Activated naive CD8-positive, alpha-beta T cell (primary cell): ENCODE data around the gene FAM78A.
A peak's percentile ranks its signal among the peaks of the same experiment; 100 is the strongest.

ENCODE experiments used
- H3K27ac Mint-ChIP-seq: one replicate; pipeline ENCODE4 v1.8.0; 2021; ENCODE audit warnings: mixed read lengths
- H3K27me3 Mint-ChIP-seq: one replicate; pipeline ENCODE4 v1.8.0; 2021; ENCODE audit warnings: mixed read lengths
- H3K36me3 Mint-ChIP-seq: one replicate; pipeline ENCODE4 v1.8.0; 2021; ENCODE audit warnings: mixed read lengths
- H3K4me1 Mint-ChIP-seq: one replicate; pipeline ENCODE4 v1.8.0; 2021; ENCODE audit warnings: low read depth, mixed read lengths
- H3K4me3 Mint-ChIP-seq: one replicate; pipeline ENCODE4 v1.8.0; 2021; ENCODE audit warnings: mild to moderate bottlenecking, mixed read lengths
- H3K9me3 Mint-ChIP-seq: one replicate; pipeline ENCODE4 v1.8.0; 2021; ENCODE audit warnings: low read depth, mixed read lengths

The FAM78A gene

GRCh38 chr9:131292937-131293336 is 16.6 kb upstream of the FAM78A start:
- no peak overlapping the region for H3K27ac Mint-ChIP-seq
- no peaks in the 10 kb centered on the region for H3K36me3 Mint-ChIP-seq
- no peaks in the 10 kb centered on the region for H3K27me3 Mint-ChIP-seq
- no peaks in the 10 kb centered on the region for H3K9me3 Mint-ChIP-seq
- no peak overlapping the region for H3K4me3 Mint-ChIP-seq
- peaks cover 2% of the 10 kb centered on the region for H3K4me1 Mint-ChIP-seq

DNA sequence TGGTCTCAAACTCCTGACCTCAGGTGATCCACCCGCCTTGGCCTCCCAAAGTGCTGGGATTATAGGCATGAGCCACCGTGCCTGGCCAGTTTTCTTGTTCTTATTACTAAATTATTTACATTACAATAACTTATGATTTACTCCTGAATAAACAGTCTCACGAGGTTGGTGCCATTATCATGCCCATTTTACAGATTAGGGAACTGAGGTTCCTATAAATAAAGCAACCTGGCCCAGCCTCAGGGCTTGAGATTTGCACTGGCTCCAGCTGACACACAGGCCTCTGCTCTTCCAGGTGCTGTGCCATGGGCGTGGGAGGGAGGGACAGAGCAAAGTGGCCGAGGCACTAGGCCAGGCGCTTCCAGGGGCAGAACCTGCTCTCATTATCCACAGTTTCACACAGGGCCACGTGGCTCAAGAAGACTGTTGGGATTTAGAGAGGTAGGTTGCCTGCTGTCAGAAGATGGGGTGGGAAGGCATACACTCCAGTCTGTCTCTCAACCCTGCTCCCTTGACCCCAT is 15.5 kb upstream of the FAM78A start:
- H3K27ac Mint-ChIP-seq = no peak overlapping the region

DNA sequence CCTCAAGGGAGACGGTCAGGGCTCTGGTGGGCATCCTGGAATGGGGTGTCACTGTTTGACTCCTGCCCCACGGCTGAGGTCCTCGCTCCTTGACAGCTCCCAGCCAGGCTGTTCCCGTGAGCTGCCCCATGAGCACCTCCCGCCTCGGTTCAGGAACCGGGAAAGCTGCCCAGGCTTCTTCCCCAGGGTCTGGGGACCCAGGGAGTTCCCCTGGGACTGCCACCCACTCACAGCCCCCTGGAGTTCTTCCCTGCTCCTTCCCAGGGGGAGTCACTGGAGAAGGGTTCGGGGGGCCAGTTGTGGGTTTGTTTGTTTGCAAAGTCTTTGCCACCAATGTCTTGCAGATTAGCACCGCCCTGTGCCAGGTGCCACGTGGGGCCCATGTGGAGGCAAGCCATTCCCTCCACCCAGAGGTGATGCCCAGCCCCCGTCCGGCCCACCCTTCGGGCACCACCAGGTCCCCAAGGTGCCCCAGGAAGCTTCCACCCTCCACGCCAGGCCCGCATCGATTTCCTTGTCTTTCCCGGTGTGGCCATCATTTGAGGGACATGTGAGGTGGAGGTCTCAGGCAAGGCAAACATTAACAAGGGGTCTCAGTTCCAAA is 14.6 kb upstream of the FAM78A start:
- H3K4me3 Mint-ChIP-seq = no peak overlapping the region
- no peaks in the 10 kb centered on the region for H3K27me3 Mint-ChIP-seq
- peaks cover 2% of the 10 kb centered on the region for H3K4me1 Mint-ChIP-seq
- H3K9me3 Mint-ChIP-seq = no peaks in the 10 kb centered on the region
- H3K27ac Mint-ChIP-seq = no peak overlapping the region
- H3K36me3 Mint-ChIP-seq = no peaks in the 10 kb centered on the region

More for the DNA sequence above, 15.5 kb upstream of the FAM78A start:
- H3K4me3 Mint-ChIP-seq = no peak overlapping the region
- no peaks in the 10 kb centered on the region for H3K9me3 Mint-ChIP-seq
- H3K4me1 Mint-ChIP-seq = peaks cover 2% of the 10 kb centered on the region
- no peaks in the 10 kb centered on the region for H3K27me3 Mint-ChIP-seq
- H3K36me3 Mint-ChIP-seq = no peaks in the 10 kb centered on the region

GRCh38 chr9:131290036-131290766 is 13.9 kb upstream of the FAM78A start:
- H3K27ac Mint-ChIP-seq = no peak overlapping the region
- no peak overlapping the region for H3K4me3 Mint-ChIP-seq
- H3K36me3 Mint-ChIP-seq = no peaks in the 10 kb centered on the region
- H3K27me3 Mint-ChIP-seq = no peaks in the 10 kb centered on the region
- H3K9me3 Mint-ChIP-seq = no peaks in the 10 kb centered on the region
- H3K4me1 Mint-ChIP-seq = peaks cover 2% of the 10 kb centered on the region

DNA sequence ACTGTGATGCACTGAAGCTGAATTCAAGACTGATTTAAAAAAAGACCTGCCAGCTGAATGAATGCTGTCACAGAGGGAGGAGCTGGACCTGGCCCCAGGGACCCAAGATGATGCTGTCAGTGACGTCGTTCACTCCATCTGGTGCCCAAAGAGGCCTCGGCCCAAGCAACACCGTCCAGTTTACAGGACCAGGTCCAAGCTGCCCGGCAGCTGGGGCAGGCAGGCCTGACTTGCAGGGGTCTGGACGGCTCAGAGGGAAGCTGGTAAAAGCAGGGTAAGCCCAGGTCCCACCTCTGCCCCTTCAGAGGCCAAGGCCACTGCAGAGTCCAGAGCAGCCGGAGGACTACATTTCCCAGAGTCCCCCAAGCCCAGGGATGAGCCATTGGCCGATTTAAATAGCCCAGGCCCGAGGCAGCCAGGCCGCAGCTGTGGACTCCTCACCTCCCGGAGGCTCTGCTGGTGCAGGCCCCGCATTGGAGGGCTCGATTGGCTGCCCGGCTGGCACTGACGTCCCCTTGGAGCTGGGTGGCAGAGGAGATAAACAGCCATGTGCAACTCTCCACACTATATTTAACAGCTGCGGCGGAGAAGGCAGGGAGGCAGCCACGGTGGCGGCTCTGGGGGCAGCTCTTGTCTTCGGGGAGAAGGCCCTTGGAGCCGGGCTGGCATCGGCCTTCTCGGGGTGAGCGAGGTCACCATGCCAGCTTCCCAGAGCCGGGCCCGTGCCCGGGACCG is 13.2 kb upstream of the FAM78A start, which contains the start of gene PLPP7:
Gene PLPP7 (plus strand): TSS at position 423 of the 735 bp plus-strand sequence. CDS start 275 bp downstream, at position 698.
- Mint-ChIP-seq H3K27ac (no peak within 1 kb of the TSS), H3K9me3 (no peaks in the 10 kb centered on the region), H3K27me3 (no peaks in the 10 kb centered on the region), H3K4me1 (peaks cover 2% of the 10 kb centered on the region), H3K36me3 (no peaks in the 10 kb centered on the region), H3K4me3 (peak within 1 kb of the TSS; percentile 10)

DNA sequence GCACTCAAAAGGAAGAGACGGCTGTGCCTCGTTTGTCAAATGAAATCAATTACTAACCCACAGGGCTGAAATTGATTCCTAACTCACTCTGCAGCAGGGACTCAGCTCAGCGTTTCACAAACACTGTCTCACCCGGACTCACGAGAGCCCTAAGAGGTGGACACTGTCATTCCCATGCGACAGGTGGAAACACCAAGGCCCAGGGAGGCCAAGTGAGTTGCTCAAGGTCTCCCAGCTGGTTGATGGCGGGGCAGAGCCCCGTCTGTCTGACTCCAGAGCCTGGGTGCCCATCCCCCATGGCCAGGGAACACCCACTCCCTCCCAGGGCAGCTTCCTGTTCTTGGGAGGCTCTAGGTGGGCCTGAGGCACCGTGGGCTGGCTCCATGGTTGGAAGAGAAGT is 11.9 kb upstream of the FAM78A start:
- Mint-ChIP-seq H3K27me3 (no peaks in the 10 kb centered on the region), H3K9me3 (no peaks in the 10 kb centered on the region), H3K4me3 (no peak overlapping the region), H3K36me3 (no peaks in the 10 kb centered on the region), H3K4me1 (peaks cover 3% of the 10 kb centered on the region), H3K27ac (no peak overlapping the region)

GRCh38 chr9:131287359-131287758 is 11.0 kb upstream of the FAM78A start:
- no peak overlapping the region for H3K4me3 Mint-ChIP-seq
- H3K36me3 Mint-ChIP-seq = no peaks in the 10 kb centered on the region
- H3K27me3 Mint-ChIP-seq = no peaks in the 10 kb centered on the region
- H3K4me1 Mint-ChIP-seq = peaks cover 5% of the 10 kb centered on the region
- H3K9me3 Mint-ChIP-seq = no peaks in the 10 kb centered on the region
- H3K27ac Mint-ChIP-seq = no peak overlapping the region

- no peak overlapping the region for H3K27ac Mint-ChIP-seq
- H3K9me3 Mint-ChIP-seq = no peaks in the 10 kb centered on the region
- H3K4me1 Mint-ChIP-seq = peaks cover 13% of the 10 kb centered on the region
- H3K36me3 Mint-ChIP-seq = no peaks in the 10 kb centered on the region
- H3K4me3 Mint-ChIP-seq = no peak overlapping the region
- H3K27me3 Mint-ChIP-seq = peaks cover 1% of the 10 kb centered on the region
Measured at GRCh38 chr9:131284856-131285255, 8.5 kb upstream of the FAM78A start.

DNA sequence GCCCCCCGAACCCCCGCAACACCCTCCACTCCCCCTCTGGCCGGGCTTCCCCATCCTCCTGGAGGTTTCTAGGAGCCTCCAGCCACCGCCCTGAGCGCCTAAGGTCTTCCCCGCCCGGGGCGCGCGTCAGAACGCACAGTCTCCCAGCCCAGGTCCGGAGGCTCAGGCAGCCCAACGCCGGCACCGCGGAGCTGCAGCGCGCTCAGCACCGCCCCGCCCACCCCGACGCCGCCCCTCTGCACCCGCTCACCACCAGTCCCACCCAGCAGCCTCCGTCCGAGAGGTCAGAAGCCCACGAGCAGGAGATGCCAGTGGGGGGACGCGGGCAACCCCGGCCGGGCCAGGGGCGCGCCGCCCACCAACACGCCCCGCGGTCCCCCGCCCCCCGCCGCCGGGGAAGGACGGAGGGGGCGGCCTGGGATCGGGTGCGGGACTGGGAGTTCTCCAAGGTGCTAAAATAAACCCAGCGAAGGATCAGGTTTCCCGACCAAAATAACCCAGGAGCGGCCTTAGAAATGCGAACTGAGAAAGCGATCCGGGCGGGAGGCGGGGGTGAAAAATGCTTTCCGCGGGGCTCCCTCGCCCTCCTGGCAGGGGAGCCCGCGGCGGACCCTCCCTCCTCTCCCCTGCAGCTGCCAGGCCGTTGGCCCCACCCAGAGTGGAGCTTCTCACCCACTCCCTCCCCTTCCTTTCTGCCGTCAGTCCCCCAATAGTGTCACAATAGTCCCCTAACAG is 6.5 kb upstream of the FAM78A start:
- Mint-ChIP-seq H3K27ac (no peak overlapping the region), H3K4me3 (peak overlapping the region; percentile 76), H3K4me1 (peaks cover 26% of the 10 kb centered on the region), H3K27me3 (peaks cover 1% of the 10 kb centered on the region), H3K36me3 (no peaks in the 10 kb centered on the region), H3K9me3 (no peaks in the 10 kb centered on the region)

DNA sequence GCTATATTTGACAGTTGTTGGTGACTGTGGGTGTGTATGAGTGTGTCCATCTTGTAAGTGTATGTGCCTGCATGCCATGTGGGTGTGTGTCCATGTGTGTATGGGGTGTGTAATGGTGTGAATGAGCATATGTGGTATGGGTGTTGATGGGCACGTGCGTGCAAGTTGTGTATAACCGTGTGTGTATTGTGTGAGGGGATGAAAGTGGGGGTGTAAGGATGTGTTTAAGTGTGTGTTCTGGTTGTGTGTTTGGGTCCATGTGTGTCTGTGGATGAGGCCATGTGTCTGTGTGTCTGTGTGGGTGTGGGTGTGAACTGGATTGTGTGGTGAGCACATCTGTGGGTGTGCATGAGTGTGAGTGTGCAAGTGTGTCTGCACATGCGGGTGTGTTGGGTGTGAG is 5.9 kb upstream of the FAM78A start:
- Mint-ChIP-seq H3K4me1 (peaks cover 26% of the 10 kb centered on the region), H3K36me3 (no peaks in the 10 kb centered on the region), H3K27ac (peak overlapping the region; percentile 7)

DNA sequence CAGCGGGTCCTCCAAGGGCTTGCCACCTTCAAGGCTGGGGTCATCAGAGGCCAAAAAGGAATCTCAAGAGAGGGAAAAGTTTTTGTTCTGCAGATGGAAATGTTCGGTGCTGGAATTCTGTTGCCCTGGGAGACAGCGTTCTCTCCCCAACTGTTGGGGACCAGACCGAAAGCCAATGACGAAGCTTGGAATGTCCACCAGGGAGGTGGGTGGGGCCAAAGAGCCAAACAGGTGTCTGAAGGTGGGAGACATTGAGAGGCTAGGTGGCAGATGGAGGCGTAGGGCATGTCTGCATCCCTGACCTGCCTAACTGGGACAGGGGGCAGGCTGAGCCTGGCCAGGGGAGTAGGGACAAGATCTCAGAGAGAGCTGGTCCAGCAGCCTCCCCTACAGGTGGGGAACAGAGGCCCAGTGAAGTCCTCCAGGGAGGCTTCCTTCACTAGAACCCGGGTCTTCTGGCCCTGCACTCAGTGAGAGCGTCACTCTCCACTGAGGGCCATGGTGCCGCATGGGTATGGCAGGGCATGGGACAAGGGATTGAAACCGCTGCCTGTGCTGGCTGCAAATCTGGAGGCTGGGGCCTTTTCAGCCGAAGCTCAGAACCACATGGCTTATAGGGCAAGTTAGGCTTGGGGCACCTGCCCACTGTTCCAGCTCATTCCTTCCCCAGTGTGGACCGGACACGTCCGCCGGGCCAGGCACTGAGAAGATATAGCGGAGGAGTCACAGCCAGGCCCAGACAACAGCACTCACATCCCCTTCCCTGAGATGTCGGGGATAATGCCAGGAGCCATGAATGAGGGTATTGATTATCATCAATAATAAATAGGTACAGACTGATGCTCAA is 5.0 kb upstream of the FAM78A start:
- H3K4me3 Mint-ChIP-seq = peak overlapping the region; percentile 75

More for the DNA sequence above, 5.9 kb upstream of the FAM78A start:
- Mint-ChIP-seq H3K9me3 (no peaks in the 10 kb centered on the region), H3K27me3 (peaks cover 1% of the 10 kb centered on the region), H3K4me3 (peak overlapping the region; percentile 75)

GRCh38 chr9:131280660-131281059 is 4.3 kb upstream of the FAM78A start:
- H3K27me3 Mint-ChIP-seq = peaks cover 1% of the 10 kb centered on the region
- H3K36me3 Mint-ChIP-seq = no peaks in the 10 kb centered on the region
- H3K4me1 Mint-ChIP-seq = peaks cover 26% of the 10 kb centered on the region
- no peak overlapping the region for H3K4me3 Mint-ChIP-seq
- H3K27ac Mint-ChIP-seq = no peak overlapping the region
- no peaks in the 10 kb centered on the region for H3K9me3 Mint-ChIP-seq

More for the DNA sequence above, 5.0 kb upstream of the FAM78A start:
- Mint-ChIP-seq H3K4me1 (peaks cover 26% of the 10 kb centered on the region), H3K9me3 (no peaks in the 10 kb centered on the region), H3K27me3 (peaks cover 1% of the 10 kb centered on the region), H3K27ac (no peak overlapping the region), H3K36me3 (no peaks in the 10 kb centered on the region)

GRCh38 chr9:131279863-131280570 is 3.7 kb upstream of the FAM78A start:
- Mint-ChIP-seq H3K9me3 (no peaks in the 10 kb centered on the region), H3K27ac (no peak overlapping the region), H3K4me1 (peaks cover 26% of the 10 kb centered on the region), H3K4me3 (no peak overlapping the region), H3K27me3 (peaks cover 1% of the 10 kb centered on the region), H3K36me3 (no peaks in the 10 kb centered on the region)
